Measurements from ENCODE around the gene PPP2R2D. TPM values are rescaled to one million over a fixed set of nuclear protein-coding genes. Genes with fewer than 3 reads are reported as not detected.
"Not testable (repeated sequence)": the region's sequence is repeated elsewhere in the genome, so short reads cannot be mapped to it uniquely, and the experiment has no call there.

Gene PPP2R2D
- total RNA-seq, 1 experiment from 2014 or later, result 41.0 TPM

- no peak for TF ChIP-seq SIN3A (IDR thresholded peaks at IDR 0.05; ENCODE audit: borderline replicate concordance, insufficient read depth, low read depth, low read length)
- TF ChIP-seq POLR2AphosphoS5 (IDR thresholded peaks at IDR 0.05; ENCODE audit: low read depth, low read length), result no peak
- TF ChIP-seq CTCF (IDR thresholded peaks at IDR 0.05), result no peak
- no peak for TF ChIP-seq TCF7L2 (IDR thresholded peaks at IDR 0.05; ENCODE audit: low read depth, low read length)
- TF ChIP-seq REST (IDR thresholded peaks at IDR 0.05; ENCODE audit: insufficient read depth in 1 of 2, low read depth in 2 of 2, low read length in 1 of 2), result no peak
- Histone ChIP-seq H3K4me3 (ENCODE audit: low read depth in 2 of 2, low read length in 2 of 2) (no peak overlapping the region), H3K4me1 (ENCODE audit: control insufficient read depth, insufficient read depth, low read length) (peaks cover 22% of the 10 kb centered on the region), H3K36me3 (ENCODE audit: control insufficient read depth, insufficient read depth, low read length) (no peaks in the 10 kb centered on the region), H3K27ac (ENCODE audit: low read length) (no peak overlapping the region), H3K9me3 (ENCODE audit: control insufficient read depth, insufficient read depth, low read depth, low read length) (no peaks in the 10 kb centered on the region), H3K27me3 (ENCODE audit: control insufficient read depth, insufficient read depth, low read length) (no peaks in the 10 kb centered on the region)
- ATAC-seq (no peak), DNase-seq (ENCODE audit: low read depth, low spot score) (peak; percentile 76)
- intact Hi-C loops (cut with micrococcal nuclease; ENCODE audit: unreplicated experiment) (no loop called here), in situ Hi-C loops (cut with HindIII; ENCODE audit: low pct_unique_long_range_greater_than_20kb, low sequenced_read_pairs) (no loop called here)
- ChIA-PET CTCF (interaction anchor here (1.1 kb wide), 1 partner anchor 14 kb away, joined by 4 read pairs; no protein-coding TSS in a partner anchor), POLR2A (no interaction called here)
- BruUV-seq (replicated peaks), result TSS peak; percentile 69
These were observed 83.0 kb downstream of the PPP2R2D start for GRCh38 chr10:131983780-131984179.

- H3K27me3 ChIP-seq (ENCODE audit: control insufficient read depth, insufficient read depth, low read length); POLR2A ChIA-PET; DNase-seq (ENCODE audit: low read depth, low spot score); H3K27ac ChIP-seq (ENCODE audit: low read length); in situ Hi-C loops (cut with HindIII; ENCODE audit: low pct_unique_long_range_greater_than_20kb, low sequenced_read_pairs); H3K4me3 ChIP-seq (ENCODE audit: low read depth in 2 of 2, low read length in 2 of 2); CTCF ChIA-PET; H3K4me1 ChIP-seq (ENCODE audit: control insufficient read depth, insufficient read depth, low read length); H3K9me3 ChIP-seq (ENCODE audit: control insufficient read depth, insufficient read depth, low read depth, low read length); BruUV-seq (replicated peaks); H3K36me3 ChIP-seq (ENCODE audit: control insufficient read depth, insufficient read depth, low read length); ATAC-seq; intact Hi-C loops (cut with micrococcal nuclease; ENCODE audit: unreplicated experiment): not testable (repeated sequence)
These were observed 86.0 kb downstream of the PPP2R2D start for GRCh38 chr10:131986851-131987250.

GRCh38 chr10:131987301-131987700 lies 86.5 kb downstream of the PPP2R2D start:
- ATAC-seq; in situ Hi-C loops (cut with HindIII; ENCODE audit: low pct_unique_long_range_greater_than_20kb, low sequenced_read_pairs); H3K4me1 ChIP-seq (ENCODE audit: control insufficient read depth, insufficient read depth, low read length); BruUV-seq (replicated peaks); H3K4me3 ChIP-seq (ENCODE audit: low read depth in 2 of 2, low read length in 2 of 2); H3K27me3 ChIP-seq (ENCODE audit: control insufficient read depth, insufficient read depth, low read length); H3K27ac ChIP-seq (ENCODE audit: low read length); H3K36me3 ChIP-seq (ENCODE audit: control insufficient read depth, insufficient read depth, low read length); intact Hi-C loops (cut with micrococcal nuclease; ENCODE audit: unreplicated experiment); DNase-seq (ENCODE audit: low read depth, low spot score); POLR2A ChIA-PET; CTCF ChIA-PET; H3K9me3 ChIP-seq (ENCODE audit: control insufficient read depth, insufficient read depth, low read depth, low read length): not testable (repeated sequence)

- ATAC-seq; H3K4me1 ChIP-seq (ENCODE audit: control insufficient read depth, insufficient read depth, low read length); POLR2A ChIA-PET; H3K4me3 ChIP-seq (ENCODE audit: low read depth in 2 of 2, low read length in 2 of 2); DNase-seq (ENCODE audit: low read depth, low spot score); in situ Hi-C loops (cut with HindIII; ENCODE audit: low pct_unique_long_range_greater_than_20kb, low sequenced_read_pairs); H3K27me3 ChIP-seq (ENCODE audit: control insufficient read depth, insufficient read depth, low read length); H3K27ac ChIP-seq (ENCODE audit: low read length); BruUV-seq (replicated peaks); CTCF ChIA-PET; H3K9me3 ChIP-seq (ENCODE audit: control insufficient read depth, insufficient read depth, low read depth, low read length); H3K36me3 ChIP-seq (ENCODE audit: control insufficient read depth, insufficient read depth, low read length); intact Hi-C loops (cut with micrococcal nuclease; ENCODE audit: unreplicated experiment): not testable (repeated sequence)
These were observed 87.0 kb downstream of the PPP2R2D start for GRCh38 chr10:131987786-131988185.
